Osteoblast (primary cell): ENCODE results near the gene CNST. TPM values are rescaled to one million over a fixed set of nuclear protein-coding genes. Genes with fewer than 3 reads are reported as not detected.
"Not testable (repeated sequence)": the region's sequence is repeated elsewhere in the genome, so short reads cannot be mapped to it uniquely, and the experiment has no call there.

ENCODE experiments used
- DNase-seq: peaks from one replicate; pipeline ENCODE4 v3.0.0; 2011; ENCODE audit warnings: low spot score, mixed read lengths; ENCODE audit not compliant: insufficient read length; ENCODE audit errors: missing footprints
- H2AFZ ChIP-seq: 2 replicates; pipeline ENCODE4 v1.6.0; 2011; ENCODE audit warnings: mild to moderate bottlenecking, low read length
- H3K27ac ChIP-seq: 2 replicates; pipeline ENCODE4 v1.5.1; 2011; ENCODE audit warnings: mild to moderate bottlenecking, low read depth, low read length, moderate library complexity
- H3K27me3 ChIP-seq: 2 replicates; pipeline ENCODE4 v1.6.0; 2012; ENCODE audit warnings: mild to moderate bottlenecking, control low read depth, inconsistent platforms, low read length, moderate library complexity; ENCODE audit not compliant: insufficient read depth
- H3K36me3 ChIP-seq: 2 replicates; pipeline ENCODE4 v1.5.1; 2011; ENCODE audit warnings: mild to moderate bottlenecking, low read length, control low read depth, moderate library complexity; ENCODE audit not compliant: insufficient read depth
- H3K4me1 ChIP-seq: 2 replicates; pipeline ENCODE4 v1.5.1; 2011; ENCODE audit warnings: mild to moderate bottlenecking, low read length, control low read depth, moderate library complexity; ENCODE audit not compliant: insufficient read depth
- H3K4me2 ChIP-seq: 2 replicates; pipeline ENCODE4 v1.6.0; 2011; ENCODE audit warnings: mild to moderate bottlenecking, low read length; ENCODE audit not compliant: insufficient read depth
- H3K4me3 ChIP-seq: fragments of 200-600 bp; sonication (generic); 3 replicates; pipeline ENCODE4 v1.5.1; 2012; ENCODE audit warnings: mild to moderate bottlenecking, low read length, inconsistent platforms; ENCODE audit not compliant: insufficient read depth
- H3K79me2 ChIP-seq: 2 replicates; pipeline ENCODE4 v1.6.0; 2012; ENCODE audit warnings: mild to moderate bottlenecking, low read length, control low read depth, inconsistent platforms; ENCODE audit not compliant: insufficient read depth
- H3K9me3 ChIP-seq: 2 replicates; pipeline ENCODE4 v1.5.1; 2011; ENCODE audit warnings: low read depth, low read length, control low read depth
- H4K20me1 ChIP-seq: 2 replicates; pipeline ENCODE4 v1.6.0; 2012; ENCODE audit warnings: mild to moderate bottlenecking, low read length, control low read depth; ENCODE audit not compliant: insufficient read depth
- total RNA-seq: library from RNA; depleted of rRNA; stranded (reverse); fragments of >200 nt; gene quantifications from 2 replicates; pipeline ENCODE4 v1.2.3, GENCODE V29; 2012
- TF ChIP-seq, protein P1 (sequence below): IDR thresholded peaks from 2 replicates; pipeline ENCODE4 v1.5.1; 2011; ENCODE audit warnings: mild to moderate bottlenecking, low read depth, low read length, moderate library complexity; ENCODE audit errors: extremely low read depth

The CNST gene
- total RNA-seq, 1 donor, result 25.7 TPM

DNA sequence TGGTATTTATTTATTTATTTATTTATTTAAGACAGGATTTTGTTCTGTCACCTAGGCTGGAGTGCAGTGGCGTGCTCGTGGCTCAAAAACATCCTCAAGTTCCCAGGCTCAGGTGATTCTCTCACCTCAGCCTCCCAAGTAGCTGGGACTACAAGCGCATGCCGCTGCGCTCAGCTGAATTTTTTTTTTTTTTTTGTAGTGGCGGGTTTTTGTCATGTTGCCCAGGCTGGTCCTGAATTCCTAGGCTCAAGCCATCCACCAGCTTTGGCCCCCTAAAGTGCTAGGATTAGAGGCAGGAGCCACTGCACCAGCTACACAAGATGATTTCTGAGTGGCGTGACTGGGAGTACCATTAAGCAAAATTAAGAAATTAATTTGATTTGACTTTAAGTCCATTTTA, 31.7 kb downstream of the CNST start:
- TF ChIP-seq, protein P1, sequence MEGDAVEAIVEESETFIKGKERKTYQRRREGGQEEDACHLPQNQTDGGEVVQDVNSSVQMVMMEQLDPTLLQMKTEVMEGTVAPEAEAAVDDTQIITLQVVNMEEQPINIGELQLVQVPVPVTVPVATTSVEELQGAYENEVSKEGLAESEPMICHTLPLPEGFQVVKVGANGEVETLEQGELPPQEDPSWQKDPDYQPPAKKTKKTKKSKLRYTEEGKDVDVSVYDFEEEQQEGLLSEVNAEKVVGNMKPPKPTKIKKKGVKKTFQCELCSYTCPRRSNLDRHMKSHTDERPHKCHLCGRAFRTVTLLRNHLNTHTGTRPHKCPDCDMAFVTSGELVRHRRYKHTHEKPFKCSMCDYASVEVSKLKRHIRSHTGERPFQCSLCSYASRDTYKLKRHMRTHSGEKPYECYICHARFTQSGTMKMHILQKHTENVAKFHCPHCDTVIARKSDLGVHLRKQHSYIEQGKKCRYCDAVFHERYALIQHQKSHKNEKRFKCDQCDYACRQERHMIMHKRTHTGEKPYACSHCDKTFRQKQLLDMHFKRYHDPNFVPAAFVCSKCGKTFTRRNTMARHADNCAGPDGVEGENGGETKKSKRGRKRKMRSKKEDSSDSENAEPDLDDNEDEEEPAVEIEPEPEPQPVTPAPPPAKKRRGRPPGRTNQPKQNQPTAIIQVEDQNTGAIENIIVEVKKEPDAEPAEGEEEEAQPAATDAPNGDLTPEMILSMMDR, result no peak
- H3K9me3 ChIP-seq, result no peaks in the 10 kb centered on the region
- H3K36me3 ChIP-seq, result peaks cover 8% of the 10 kb centered on the region
- no peak overlapping the region for H2AFZ ChIP-seq
- no peaks in the 10 kb centered on the region for H3K27me3 ChIP-seq
- H3K4me2 ChIP-seq, result no peak overlapping the region
- peaks cover 84% of the 10 kb centered on the region for H3K79me2 ChIP-seq
- no peak for DNase-seq
- peak overlapping the region; percentile 56 for H3K27ac ChIP-seq
- H3K4me3 ChIP-seq, result no peak overlapping the region
- H4K20me1 ChIP-seq, result no peaks in the 10 kb centered on the region
- peaks cover 17% of the 10 kb centered on the region for H3K4me1 ChIP-seq

DNA sequence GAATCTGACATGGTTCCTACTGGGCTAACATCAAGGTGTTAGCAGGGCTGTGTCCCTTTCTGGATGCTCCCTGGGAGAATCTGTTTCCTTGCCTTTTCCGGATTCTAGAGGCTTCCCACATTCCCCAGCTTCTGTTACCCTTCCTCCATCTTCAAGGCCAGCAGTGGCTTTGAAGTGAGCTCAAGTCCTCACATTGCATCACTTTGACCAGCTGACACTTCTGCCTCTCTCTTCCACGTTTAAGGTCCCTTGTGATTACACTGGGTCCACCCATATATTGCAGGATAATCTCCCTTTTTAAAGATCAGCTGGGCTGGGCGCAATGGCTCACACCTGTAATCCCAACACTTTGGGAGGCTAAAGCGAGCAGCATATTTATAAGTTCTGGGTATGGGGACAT, 33.1 kb downstream of the CNST start:
- no peak for DNase-seq
- TF ChIP-seq, protein P1, result no peak
- Histone ChIP-seq H3K36me3 (peaks cover 3% of the 10 kb centered on the region), H4K20me1 (no peaks in the 10 kb centered on the region), H2AFZ (no peak overlapping the region), H3K27me3 (no peaks in the 10 kb centered on the region), H3K27ac (no peak overlapping the region), H3K4me1 (peaks cover 5% of the 10 kb centered on the region), H3K4me3 (no peak overlapping the region), H3K4me2 (no peak overlapping the region), H3K79me2 (peaks cover 93% of the 10 kb centered on the region), H3K9me3 (no peaks in the 10 kb centered on the region)

DNA sequence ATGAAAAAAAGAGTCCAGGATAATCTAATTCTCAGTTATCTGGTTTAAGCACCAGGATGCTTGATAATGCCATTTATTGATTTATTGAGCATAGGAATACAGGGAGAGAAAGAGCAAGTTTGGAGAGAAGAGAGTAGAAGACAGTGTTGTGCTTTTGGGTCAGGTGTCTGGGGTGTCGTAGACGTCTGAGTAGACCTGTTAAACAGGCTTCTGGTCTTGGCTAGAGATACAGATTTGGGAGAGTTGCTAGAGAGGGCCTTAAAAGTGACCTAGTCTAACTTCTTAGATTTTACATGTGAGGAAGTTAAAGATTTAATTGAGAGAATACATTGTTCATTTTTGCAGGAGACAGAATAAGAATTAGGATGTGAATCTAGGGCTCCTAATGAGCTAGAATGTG, 34.3 kb downstream of the CNST start:
- Histone ChIP-seq H3K36me3 (no peaks in the 10 kb centered on the region), H3K4me1 (peaks cover 5% of the 10 kb centered on the region), H4K20me1 (no peaks in the 10 kb centered on the region), H3K9me3 (no peaks in the 10 kb centered on the region), H3K27me3 (no peaks in the 10 kb centered on the region), H2AFZ (no peak overlapping the region), H3K4me3 (no peak overlapping the region), H3K4me2 (no peak overlapping the region), H3K27ac (no peak overlapping the region), H3K79me2 (peaks cover 92% of the 10 kb centered on the region)
- TF ChIP-seq, protein P1, result no peak
- no peak for DNase-seq

DNA sequence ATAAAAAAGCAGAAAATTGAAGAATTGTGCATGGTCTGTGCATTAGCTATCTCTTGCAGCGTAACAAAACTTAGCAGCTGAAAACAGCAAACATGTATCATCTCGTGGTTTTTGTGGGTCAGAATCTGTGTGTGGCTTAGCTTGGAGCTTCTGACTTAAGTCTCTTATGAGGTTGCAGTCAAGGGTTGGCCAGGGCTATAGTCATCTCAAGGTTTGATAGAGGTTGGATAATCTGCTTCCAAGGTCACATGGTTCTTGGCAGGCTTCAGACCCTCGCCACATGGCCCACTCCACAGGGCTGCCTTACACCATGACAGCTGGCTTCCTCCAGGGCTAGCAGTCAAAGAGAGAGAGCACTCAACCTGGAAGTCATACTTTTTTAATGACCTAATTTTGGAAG, 35.9 kb downstream of the CNST start:
- TF ChIP-seq, protein P1, result no peak
- Histone ChIP-seq H3K4me1 (peaks cover 5% of the 10 kb centered on the region), H3K4me3 (no peak overlapping the region), H3K27ac (no peak overlapping the region), H3K27me3 (no peaks in the 10 kb centered on the region), H4K20me1 (no peaks in the 10 kb centered on the region), H3K4me2 (no peak overlapping the region), H3K9me3 (no peaks in the 10 kb centered on the region), H2AFZ (no peak overlapping the region), H3K79me2 (peaks cover 87% of the 10 kb centered on the region), H3K36me3 (no peaks in the 10 kb centered on the region)
- DNase-seq, result no peak

DNA sequence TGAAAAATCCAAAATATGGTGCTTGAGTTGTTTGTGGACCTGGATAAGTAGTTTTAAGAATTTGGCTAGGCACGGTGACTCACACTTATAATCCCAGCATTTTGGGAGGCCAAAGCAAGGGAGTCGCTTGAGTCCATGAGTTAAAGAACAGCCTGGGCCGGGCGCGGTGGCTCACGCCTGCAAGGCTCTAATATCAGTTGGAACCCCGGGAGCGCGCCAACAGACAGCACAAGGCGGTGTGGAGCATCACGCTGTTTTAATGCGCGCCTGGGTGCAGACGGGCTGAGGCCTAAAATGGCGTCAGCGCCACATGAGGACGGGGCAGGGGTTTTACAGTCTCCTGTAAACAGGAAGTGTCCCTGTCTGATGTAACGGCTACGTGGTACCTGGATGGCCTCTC, 39.0 kb downstream of the CNST start:
- H3K27ac ChIP-seq, H3K27me3 ChIP-seq, H4K20me1 ChIP-seq, H3K4me2 ChIP-seq, H3K4me3 ChIP-seq, H2AFZ ChIP-seq, DNase-seq, H3K36me3 ChIP-seq, H3K9me3 ChIP-seq: not testable (repeated sequence)
- Histone ChIP-seq H3K79me2 (peaks cover 70% of the 10 kb centered on the region), H3K4me1 (peaks cover 13% of the 10 kb centered on the region)
